Upper lobe of left lung (tissue), 4 donors: ENCODE data around the gene C14orf119.

Experiments used
- CTCF ChIP-seq, 6 experiments: fragments of 450-650 bp in 4 of 6; fragments of 200-600 bp in 2 of 6; sonication (generic) in 2 of 6; IDR thresholded peaks; one replicate each; pipeline ENCODE4 v1.5.1; 2016 to 2019; ENCODE audit warnings: antibody characterized with exemption in 6 of 6
- POLR2A ChIP-seq, 4 donors: fragments of 450-650 bp; IDR thresholded peaks; one replicate each; pipeline ENCODE4 v1.5.1; 2016 to 2017; ENCODE audit warnings: antibody characterized with exemption in 4 of 4, mild to moderate bottlenecking in 2 of 4

GRCh38 chr14:23137813-23138535 lies 42.7 kb downstream of the C14orf119 start:
- TF ChIP-seq CTCF (IDR thresholded peaks at IDR 0.05) (no peak), POLR2A (IDR thresholded peaks at IDR 0.05) (no peak)
